Pancreas (tissue), 10 donors: ENCODE data around the gene FHIT. TPM values are rescaled to one million over a fixed set of nuclear protein-coding genes. Genes with fewer than 3 reads are reported as not detected.

Experiments used
- ATAC-seq, 4 donors: fragments of 200-7000 bp; cut with Tn5 transposase; one replicate each; pipeline versions ENCODE4 v1.8.0 to v1.9.1; 2020; ENCODE audit warnings: mild to moderate bottlenecking in 4 of 4, moderate library complexity in 4 of 4
- DNase-seq, 6 donors: peaks; one replicate each; pipeline ENCODE4 v3.0.0-alpha.2; 2020
- FAIRE-seq: peaks from 2 replicates; lab custom pipeline; 2012; peaks lifted over from hg19 to GRCh38; lab: Jason Lieb, UNC
- H3K27ac ChIP-seq, 4 donors: fragments of 200-600 bp; sonication (generic); 1 replicate in 3 of 4; 2 replicates in 1 of 4; pipeline versions ENCODE4 v1.5.0 to v1.8.0; 2020
- H3K27me3 ChIP-seq, 4 donors: fragments of 200-600 bp; one replicate each; pipeline ENCODE4 v1.8.0; 2021
- H3K36me3 ChIP-seq, 3 donors: fragments of 200-600 bp; sonication (generic) in 1 of 3; one replicate each; pipeline versions ENCODE4 v1.5.0 to v1.8.0; 2020 to 2021
- H3K4me1 ChIP-seq, 3 donors: fragments of 200-600 bp; one replicate each; pipeline ENCODE4 v1.8.0; 2021
- H3K4me3 ChIP-seq, 4 donors: fragments of 200-600 bp; sonication (generic) in 2 of 4; one replicate each; pipeline versions ENCODE4 v1.5.0 to v1.8.0; 2020 to 2021
- H3K9me3 ChIP-seq, 4 donors: fragments of 200-600 bp; one replicate each; pipeline ENCODE4 v1.8.0; 2021
- WGBS, 2 donors: extraction: QIAGEN DNeasy Blood & Tissue Kit; methylation state at CpG; one replicate each; pipeline ENCODE4 v1.1.7; 2013; 5-methylcytosine and 5-hydroxymethylcytosine counted together
- intact Hi-C, 3 donors: fragments of 100-400 bp; cut with DNase I; formaldehyde crosslinking; loops; one replicate each; pipeline versions ENCODE4 v1.11.1 to v1.14.2; 2022
- polyA plus RNA-seq, 2 donors: library from polyadenylated mRNA; stranded (reverse); fragments of 200-250 nt; gene quantifications; one replicate each; pipeline ENCODE4 v1.2.3, GENCODE V29; 2013
- total RNA-seq, 6 donors: library from RNA; stranded (reverse); fragmentation: NEBNext Ultra II Directional in 4 of 6; extraction: Animal tissue kit (Norgen Biotek cat#: 25700) in 4 of 6; gene quantifications; one replicate each; pipeline versions ENCODE4 v1.2.1 to v1.2.4, GENCODE V29; 2021 to 2023
- TF ChIP-seq, protein P1 (sequence below), 4 donors: fragments of 200-600 bp; sonication (generic) in 3 of 4; IDR thresholded peaks; one replicate each; pipeline versions ENCODE4 v1.5.0 to v1.8.0; 2021; ENCODE audit warnings: antibody characterized with exemption in 4 of 4
- donor health status: healthy with polysubstance abuse.
- donor health status: DM: no; HTN: no; CAD: no; lungs with moderate emphysema.
- donor health status: DM: no; HTN: no; CAD: no.
- donor health status: control.
- donor health status: control.
- donor health status: Bipolar disorder and iron deficiency.
- donor health status: DM: yes; HTN: yes; CAD: no.
- donor health status: DM: no; HTN: no; CAD: no.
- donor health status: DM: no; HTN: no; CAD: no.
- donor health status: DM: yes; HTN: yes; CAD: no.

The FHIT gene
- total and polyA plus RNA-seq, 8 donors: 4.8 to 15.7 (median 8.0) TPM

DNA sequence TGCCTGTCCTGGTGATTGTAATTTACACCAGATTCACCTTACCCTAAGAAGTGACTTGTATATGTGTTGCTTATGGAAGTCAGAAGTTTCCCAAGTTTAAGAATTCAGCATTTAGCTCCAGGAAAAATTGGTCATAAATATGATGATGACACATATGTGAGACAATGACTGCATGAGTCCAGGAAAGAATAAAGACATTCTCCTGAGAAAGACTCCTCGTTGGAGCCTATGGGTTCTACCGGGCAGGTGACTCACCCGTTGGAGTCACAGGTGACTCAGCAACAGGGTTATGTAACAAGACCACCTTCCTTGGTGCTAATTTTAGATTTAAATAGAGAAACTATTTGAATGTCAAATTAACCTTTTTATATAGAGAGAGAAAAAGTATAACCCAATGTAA, 662.4 kb downstream of the FHIT start:
- Histone ChIP-seq H3K4me3 (no peak overlapping the region), H3K9me3 (no peaks in the 10 kb centered on the region), H3K27me3 (no peaks in the 10 kb centered on the region), H3K4me1 (no peaks in the 10 kb centered on the region), H3K36me3 (no peaks in the 10 kb centered on the region), H3K27ac (no peak overlapping the region)
- no peak for DNase-seq
- no peak for FAIRE-seq
- TF ChIP-seq, protein P1, sequence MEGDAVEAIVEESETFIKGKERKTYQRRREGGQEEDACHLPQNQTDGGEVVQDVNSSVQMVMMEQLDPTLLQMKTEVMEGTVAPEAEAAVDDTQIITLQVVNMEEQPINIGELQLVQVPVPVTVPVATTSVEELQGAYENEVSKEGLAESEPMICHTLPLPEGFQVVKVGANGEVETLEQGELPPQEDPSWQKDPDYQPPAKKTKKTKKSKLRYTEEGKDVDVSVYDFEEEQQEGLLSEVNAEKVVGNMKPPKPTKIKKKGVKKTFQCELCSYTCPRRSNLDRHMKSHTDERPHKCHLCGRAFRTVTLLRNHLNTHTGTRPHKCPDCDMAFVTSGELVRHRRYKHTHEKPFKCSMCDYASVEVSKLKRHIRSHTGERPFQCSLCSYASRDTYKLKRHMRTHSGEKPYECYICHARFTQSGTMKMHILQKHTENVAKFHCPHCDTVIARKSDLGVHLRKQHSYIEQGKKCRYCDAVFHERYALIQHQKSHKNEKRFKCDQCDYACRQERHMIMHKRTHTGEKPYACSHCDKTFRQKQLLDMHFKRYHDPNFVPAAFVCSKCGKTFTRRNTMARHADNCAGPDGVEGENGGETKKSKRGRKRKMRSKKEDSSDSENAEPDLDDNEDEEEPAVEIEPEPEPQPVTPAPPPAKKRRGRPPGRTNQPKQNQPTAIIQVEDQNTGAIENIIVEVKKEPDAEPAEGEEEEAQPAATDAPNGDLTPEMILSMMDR (IDR thresholded peaks at IDR 0.05): no peak
- no peak for ATAC-seq
- 87 to 96% methylated on average over 3 of the region's 3 CpGs for WGBS, 2 donors
- intact Hi-C loops: no loop called here

DNA sequence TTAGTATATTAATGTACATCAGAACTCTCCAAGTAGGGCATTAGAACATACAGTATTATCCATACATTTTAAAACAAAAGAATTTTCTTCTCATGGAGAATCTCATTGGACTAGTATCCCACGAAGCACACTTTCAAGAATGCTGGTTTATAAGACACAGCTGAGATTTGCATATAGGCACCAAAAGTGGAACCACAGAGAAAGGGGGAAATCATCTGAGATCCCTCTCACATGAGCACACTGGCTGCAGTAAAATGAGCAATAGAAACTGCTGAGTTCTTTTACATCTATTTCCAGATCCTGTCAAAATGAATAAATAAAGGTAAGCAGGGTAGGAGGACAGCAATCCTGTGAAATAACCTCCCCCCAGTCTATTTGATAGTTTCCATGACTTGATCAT, 665.3 kb downstream of the FHIT start:
- no peak overlapping the region for H3K4me3 ChIP-seq
- no peaks in the 10 kb centered on the region for H3K9me3 ChIP-seq
- no peaks in the 10 kb centered on the region for H3K36me3 ChIP-seq
- intact Hi-C loops: no loop called here
- TF ChIP-seq, protein P1 (IDR thresholded peaks at IDR 0.05): no peak
- ATAC-seq (no peak), DNase-seq (no peak), FAIRE-seq (no peak)
- 0 to 38% methylated on average over 1 of the region's 1 CpG for WGBS, 2 donors
- no peaks in the 10 kb centered on the region for H3K4me1 ChIP-seq
- no peaks in the 10 kb centered on the region for H3K27me3 ChIP-seq
- H3K27ac ChIP-seq: no peak overlapping the region

DNA sequence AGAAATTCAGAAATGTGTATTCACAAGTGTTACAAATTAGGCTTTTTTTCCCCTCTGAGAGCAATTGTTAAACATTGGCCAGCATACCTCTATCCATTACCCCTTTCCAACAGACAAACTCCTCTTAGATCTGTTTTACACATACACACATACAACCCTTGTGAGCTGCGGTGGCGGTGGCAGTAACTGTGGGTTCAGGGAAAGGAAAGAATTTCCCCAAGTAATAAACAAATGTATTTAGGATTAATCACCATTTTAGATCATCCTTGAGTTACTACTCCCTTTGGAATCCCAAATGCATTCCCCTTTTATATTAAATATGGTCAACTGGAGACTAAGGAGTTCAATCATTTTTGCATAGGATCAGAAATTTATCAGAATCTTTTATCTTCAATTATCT, 667.0 kb downstream of the FHIT start:
- TF ChIP-seq, protein P1 (IDR thresholded peaks at IDR 0.05): no peak
- 95 to 100% methylated on average over 2 of the region's 2 CpGs for WGBS, 2 donors
- Histone ChIP-seq H3K9me3 (no peaks in the 10 kb centered on the region), H3K4me1 (no peaks in the 10 kb centered on the region), H3K36me3 (no peaks in the 10 kb centered on the region), H3K4me3 (no peak overlapping the region), H3K27ac (no peak overlapping the region), H3K27me3 (no peaks in the 10 kb centered on the region)
- intact Hi-C loops: no loop called here
- no peak for DNase-seq
- no peak for FAIRE-seq
- ATAC-seq: no peak

GRCh38 chr3:60582288-60582687, 669.0 kb downstream of the FHIT start:
- TF ChIP-seq, protein P1 (IDR thresholded peaks at IDR 0.05): no peak
- Histone ChIP-seq H3K4me1 (no peaks in the 10 kb centered on the region), H3K9me3 (no peaks in the 10 kb centered on the region), H3K36me3 (no peaks in the 10 kb centered on the region), H3K4me3 (no peak overlapping the region), H3K27me3 (no peaks in the 10 kb centered on the region), H3K27ac (no peak overlapping the region)
- DNase-seq: no peak
- intact Hi-C loops: no loop called here
- ATAC-seq: no peak
- no peak for FAIRE-seq
- WGBS, 2 donors: 63 to 69% methylated on average over 3 of the region's 3 CpGs

- no peak for ATAC-seq
- Histone ChIP-seq H3K4me3 (no peak overlapping the region), H3K27me3 (no peaks in the 10 kb centered on the region), H3K4me1 (no peaks in the 10 kb centered on the region), H3K36me3 (no peaks in the 10 kb centered on the region), H3K27ac (no peak overlapping the region), H3K9me3 (no peaks in the 10 kb centered on the region)
- no peak for FAIRE-seq
- intact Hi-C loops: no loop called here
- TF ChIP-seq, protein P1 (IDR thresholded peaks at IDR 0.05): no peak
- no peak for DNase-seq
- WGBS, 2 donors: 93 to 95% methylated on average over 5 of the region's 5 CpGs
Measured at GRCh38 chr3:60580809-60581208, 670.4 kb downstream of the FHIT start.
